Measurements from ENCODE around the gene PRKRIP1.
A peak's percentile ranks its signal among the peaks of the same experiment; 100 is the strongest.

The PRKRIP1 gene

DNA sequence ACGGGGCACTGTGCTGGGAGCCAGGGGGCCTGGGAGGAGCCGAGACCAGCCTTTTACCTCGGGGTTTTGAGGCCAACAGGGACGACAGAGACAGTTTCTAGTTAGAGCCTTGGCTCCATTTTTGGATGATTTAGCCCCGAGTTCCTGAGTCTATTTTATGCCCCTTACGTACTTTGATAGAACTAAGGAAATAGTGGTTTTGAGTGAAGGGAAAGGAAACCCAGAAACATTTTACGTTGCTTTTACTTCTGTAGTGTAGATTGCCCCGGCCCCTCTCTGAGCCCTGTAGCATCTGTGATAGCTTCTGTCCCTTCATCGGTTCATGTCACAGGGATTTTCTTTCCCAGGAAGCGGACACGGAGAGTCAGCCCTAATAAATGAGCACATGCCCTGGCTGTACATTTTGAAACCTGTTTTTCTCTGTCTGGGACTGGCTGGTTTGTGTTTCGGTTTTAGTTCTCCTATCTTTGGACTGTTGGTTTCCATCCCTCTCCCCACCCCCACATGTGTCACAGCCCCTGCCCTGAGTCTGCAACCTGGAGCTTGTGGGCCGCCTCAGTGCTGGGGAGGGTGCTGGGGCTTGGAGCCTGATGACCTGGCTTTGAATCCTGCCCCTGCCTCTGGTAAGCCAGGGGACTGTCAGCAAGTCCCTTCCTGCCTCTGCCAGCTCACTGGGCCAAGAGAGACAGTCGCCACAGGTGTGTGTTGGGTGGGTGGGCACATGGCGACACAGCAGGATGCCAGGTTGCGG is 30.3 kb downstream of the PRKRIP1 start:
- Mint-ChIP-seq H3K27ac (peak overlapping the region in 1 of 3 experiments; percentile 76), H3K4me3 (no peak overlapping the region), H3K27me3 (ENCODE audit: low read depth) (no peaks in the 10 kb centered on the region), H3K4me1 (peaks cover 29% of the 10 kb centered on the region), H3K36me3 (ENCODE audit: low read depth) (peaks cover 40% of the 10 kb centered on the region), H3K9me3 (no peaks in the 10 kb centered on the region)
- TF ChIP-seq, protein P1, sequence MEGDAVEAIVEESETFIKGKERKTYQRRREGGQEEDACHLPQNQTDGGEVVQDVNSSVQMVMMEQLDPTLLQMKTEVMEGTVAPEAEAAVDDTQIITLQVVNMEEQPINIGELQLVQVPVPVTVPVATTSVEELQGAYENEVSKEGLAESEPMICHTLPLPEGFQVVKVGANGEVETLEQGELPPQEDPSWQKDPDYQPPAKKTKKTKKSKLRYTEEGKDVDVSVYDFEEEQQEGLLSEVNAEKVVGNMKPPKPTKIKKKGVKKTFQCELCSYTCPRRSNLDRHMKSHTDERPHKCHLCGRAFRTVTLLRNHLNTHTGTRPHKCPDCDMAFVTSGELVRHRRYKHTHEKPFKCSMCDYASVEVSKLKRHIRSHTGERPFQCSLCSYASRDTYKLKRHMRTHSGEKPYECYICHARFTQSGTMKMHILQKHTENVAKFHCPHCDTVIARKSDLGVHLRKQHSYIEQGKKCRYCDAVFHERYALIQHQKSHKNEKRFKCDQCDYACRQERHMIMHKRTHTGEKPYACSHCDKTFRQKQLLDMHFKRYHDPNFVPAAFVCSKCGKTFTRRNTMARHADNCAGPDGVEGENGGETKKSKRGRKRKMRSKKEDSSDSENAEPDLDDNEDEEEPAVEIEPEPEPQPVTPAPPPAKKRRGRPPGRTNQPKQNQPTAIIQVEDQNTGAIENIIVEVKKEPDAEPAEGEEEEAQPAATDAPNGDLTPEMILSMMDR (IDR thresholded peaks at IDR 0.05; ENCODE audit: unreplicated experiment in 3 of 3): no peak

DNA sequence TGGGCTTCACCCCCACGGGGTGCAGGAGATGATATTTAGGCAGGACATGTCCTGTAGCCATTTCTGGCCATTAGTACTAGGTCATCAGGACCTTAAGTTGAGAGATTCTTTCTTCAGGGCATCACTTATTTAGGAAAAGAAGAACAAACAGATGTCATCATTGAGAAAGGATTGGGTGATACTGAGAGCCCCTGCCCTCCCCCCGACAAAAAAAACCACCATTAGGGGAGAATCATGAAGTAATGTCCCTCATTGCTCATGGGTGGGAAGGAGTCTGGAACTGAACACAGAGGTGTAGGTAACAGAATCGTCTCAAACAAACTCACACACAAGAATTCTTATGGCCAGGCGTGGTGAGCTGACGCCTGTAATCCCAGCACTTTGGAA is 30.8 kb downstream of the PRKRIP1 start:
- H3K9me3 Mint-ChIP-seq: no peaks in the 10 kb centered on the region
- H3K27ac Mint-ChIP-seq: no peak overlapping the region
- H3K27me3 Mint-ChIP-seq (ENCODE audit: low read depth): no peaks in the 10 kb centered on the region
- peaks cover 34% of the 10 kb centered on the region for H3K4me1 Mint-ChIP-seq
- TF ChIP-seq, protein P1 (IDR thresholded peaks at IDR 0.05; ENCODE audit: unreplicated experiment in 3 of 3): no peak
- no peak overlapping the region for H3K4me3 Mint-ChIP-seq
- H3K36me3 Mint-ChIP-seq (ENCODE audit: low read depth): peaks cover 37% of the 10 kb centered on the region

DNA sequence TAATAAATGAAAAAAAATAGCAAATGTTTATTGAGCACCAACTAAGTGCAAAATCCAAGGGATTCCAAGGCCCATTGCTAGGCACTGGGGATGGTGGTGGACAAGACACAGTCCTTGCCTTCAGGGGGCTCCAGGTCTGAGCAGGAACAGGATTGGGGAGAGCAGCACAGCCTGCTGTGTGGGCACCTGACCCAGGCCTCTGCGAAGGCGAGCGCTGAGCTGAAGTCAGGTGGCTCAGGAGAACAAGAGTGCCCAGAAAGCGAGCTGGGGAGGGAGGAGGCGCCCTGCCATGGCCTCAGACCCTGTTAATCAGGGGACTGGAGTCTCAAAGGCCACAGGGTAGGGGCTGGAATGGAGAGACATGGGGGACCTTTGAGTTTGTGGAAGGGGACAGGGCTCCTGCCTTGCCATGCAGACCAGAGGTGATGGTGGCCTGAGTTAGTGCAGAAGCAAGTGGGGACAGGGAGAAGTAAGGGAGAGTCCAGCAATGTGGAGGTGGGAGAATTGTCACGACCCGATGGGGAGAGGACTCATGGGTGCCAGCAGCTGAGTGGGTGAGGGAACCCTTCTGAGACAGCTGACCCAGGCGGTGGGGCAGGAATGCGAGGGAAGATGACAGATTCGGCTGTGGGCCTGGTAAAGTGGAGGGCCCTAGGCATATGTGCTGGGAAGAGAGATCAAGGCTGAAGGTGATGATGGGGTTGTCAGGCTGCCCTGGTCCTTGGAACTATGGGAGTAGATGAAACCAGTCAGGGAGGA is 33.2 kb downstream of the PRKRIP1 start:
- Mint-ChIP-seq H3K36me3 (ENCODE audit: low read depth) (peaks cover 26% of the 10 kb centered on the region), H3K9me3 (no peaks in the 10 kb centered on the region), H3K27me3 (ENCODE audit: low read depth) (no peaks in the 10 kb centered on the region), H3K27ac (peak overlapping the region in 2 of 3 experiments; percentile 23 to 94), H3K4me1 (peaks cover 30% of the 10 kb centered on the region), H3K4me3 (peak overlapping the region in 2 of 3 experiments; percentile 49 to 53)
- TF ChIP-seq, protein P1 (IDR thresholded peaks at IDR 0.05; ENCODE audit: unreplicated experiment in 3 of 3): no peak

DNA sequence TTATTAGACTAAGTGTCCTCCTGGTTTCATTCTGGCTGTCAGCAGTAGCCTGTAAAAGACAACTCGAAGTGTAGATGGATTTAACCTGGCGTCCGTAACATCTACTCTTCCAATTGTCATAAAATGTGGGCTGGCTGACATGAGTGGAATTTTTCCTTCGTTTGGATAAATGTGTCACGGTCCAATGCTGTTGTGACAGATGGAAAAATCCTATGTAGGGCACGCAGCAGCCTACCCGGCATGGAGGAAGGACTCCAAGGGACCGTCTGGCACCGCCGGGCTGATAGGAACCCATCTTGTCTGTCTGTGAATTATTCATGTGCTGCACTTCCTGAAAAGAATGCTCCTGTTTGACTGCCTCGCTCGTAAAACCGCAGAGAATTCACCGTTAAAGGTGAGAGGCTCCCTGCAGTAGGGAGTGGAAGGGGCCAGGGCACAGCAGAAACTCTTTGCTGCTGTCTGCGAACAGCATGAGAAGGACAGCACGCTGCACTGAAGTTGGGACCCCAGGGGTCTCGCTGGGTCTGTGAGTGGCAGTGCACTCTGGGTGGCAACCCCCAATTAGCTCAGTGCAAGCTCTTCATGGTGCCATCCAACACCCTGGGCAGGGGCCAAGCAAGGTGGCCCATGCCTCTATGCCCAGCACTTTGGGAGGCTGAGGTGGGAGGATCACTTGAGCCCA is 35.6 kb downstream of the PRKRIP1 start:
- TF ChIP-seq, protein P1 (IDR thresholded peaks at IDR 0.05; ENCODE audit: unreplicated experiment in 3 of 3): no peak
- Mint-ChIP-seq H3K4me1 (peaks cover 16% of the 10 kb centered on the region), H3K27ac (peak overlapping the region; percentile 90 to 94 (median 91)), H3K9me3 (no peaks in the 10 kb centered on the region), H3K27me3 (ENCODE audit: low read depth) (no peaks in the 10 kb centered on the region), H3K4me3 (peak overlapping the region; percentile 82 to 85 (median 84)), H3K36me3 (ENCODE audit: low read depth) (peaks cover 15% of the 10 kb centered on the region)

DNA sequence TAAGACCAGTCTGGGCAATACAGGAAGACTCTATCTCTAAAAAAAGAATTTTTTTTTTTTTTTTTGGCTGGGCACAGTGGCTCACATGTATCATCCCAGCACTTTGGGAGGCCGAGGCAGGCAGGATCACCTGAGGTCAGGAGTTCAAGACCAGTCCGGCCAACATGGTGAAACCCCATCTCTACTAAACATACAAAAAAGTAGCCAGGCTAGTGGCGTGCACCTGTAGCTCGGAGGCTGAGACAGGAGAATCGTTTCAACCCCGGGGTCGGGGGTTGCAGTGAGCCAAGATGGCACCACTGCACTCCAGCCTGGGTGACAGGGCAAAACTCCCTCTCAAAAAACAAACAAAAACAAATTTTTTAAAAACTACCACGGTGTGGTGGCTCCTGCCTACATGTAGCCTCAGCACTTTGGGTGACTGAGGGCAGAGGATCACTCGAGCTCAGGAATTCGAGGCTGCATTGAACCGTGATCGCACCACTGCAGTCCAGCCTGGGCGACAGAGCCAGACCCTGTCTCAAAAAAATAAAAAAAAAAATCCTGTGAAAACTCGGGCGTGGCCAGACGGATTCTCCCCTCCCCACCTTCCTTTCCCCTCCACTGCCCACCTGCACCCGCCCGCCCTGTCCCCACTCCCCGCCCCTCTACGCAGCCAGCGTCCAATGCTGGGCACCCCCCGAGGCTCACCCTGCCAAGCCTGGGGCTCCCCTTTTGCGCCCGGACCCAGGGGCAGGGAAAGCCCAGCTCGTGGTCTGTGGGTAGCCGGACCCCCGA is 36.5 kb downstream of the PRKRIP1 start:
- Mint-ChIP-seq H3K27ac (peak overlapping the region; percentile 82 to 91 (median 86)), H3K9me3 (no peaks in the 10 kb centered on the region), H3K36me3 (ENCODE audit: low read depth) (peaks cover 10% of the 10 kb centered on the region), H3K4me3 (peak overlapping the region; percentile 82 to 85 (median 84)), H3K27me3 (ENCODE audit: low read depth) (no peaks in the 10 kb centered on the region), H3K4me1 (peaks cover 16% of the 10 kb centered on the region)
- TF ChIP-seq, protein P1 (IDR thresholded peaks at IDR 0.05; ENCODE audit: unreplicated experiment in 3 of 3): no peak
